HepG2 (cell line): ENCODE data around the gene CENPW.

ENCODE experiments used
- ASH2L ChIP-seq: fragments of 300-600, 200-600 bp; sonication (generic); IDR thresholded peaks from 2 replicates; pipeline ENCODE4 v1.7.0; 2017; ENCODE audit warnings: low read depth, mild to moderate bottlenecking, moderate library complexity, mixed read lengths, low read length; ENCODE audit not compliant: insufficient read length
- CBX2 ChIP-seq, 2 experiments: fragments of 200-600 bp in 1 of 2; sonication (generic); formaldehyde crosslinking in 1 of 2; IDR thresholded peaks; 2 replicates each; pipeline versions ENCODE4 v1.7.0 to v1.8.1; 2018 to 2022; ENCODE audit warnings: low read depth in 2 of 2, low read length in 1 of 2, mild to moderate bottlenecking in 1 of 2, missing genetic modification reagents in 1 of 2
- CTCF ChIP-seq: sonication (generic); formaldehyde crosslinking; IDR thresholded peaks from 2 replicates; pipeline ENCODE4 v1.5.0; 2020; ENCODE audit warnings: mild to moderate bottlenecking, missing genetic modification reagents, moderate library complexity
- EZH2 ChIP-seq: conservative IDR thresholded peaks from 2 replicates; pipeline ENCODE4 v1.6.1; 2012; ENCODE audit warnings: mild to moderate bottlenecking, low read depth, low read length, moderate library complexity
- HOXA5 ChIP-seq: sonication (generic); formaldehyde crosslinking; IDR thresholded peaks from 2 replicates; pipeline ENCODE4 v1.4.0; 2020; ENCODE audit warnings: missing genetic modification reagents
- NFE2L1 ChIP-seq: sonication (generic); formaldehyde crosslinking; IDR thresholded peaks from 2 replicates; pipeline ENCODE4 v1.4.0; 2020; ENCODE audit warnings: missing genetic modification reagents, mild to moderate bottlenecking, borderline replicate concordance
- RFX1 ChIP-seq: fragments of 450-650 bp; IDR thresholded peaks from 2 replicates; pipeline ENCODE4 v1.6.1; 2017

GRCh38 chr6:126367849-126368248 is 27.9 kb downstream of the CENPW start:
- TF ChIP-seq HOXA5 (no peak), ASH2L (no peak), CTCF (CRISPR knock-in tag) (no peak), RFX1 (no peak), CBX2 (IDR thresholded peaks at IDR 0.05; ENCODE audit: low read depth, low read length) (no peak), CBX2 (CRISPR knock-in tag; IDR thresholded peaks at IDR 0.05; ENCODE audit: low read depth) (no peak), EZH2 (no peak), NFE2L1 (CRISPR knock-in tag) (no peak)
